H1 (cell line): ENCODE data around the gene ALG2. TPM values are rescaled to one million over a fixed set of nuclear protein-coding genes. Genes with fewer than 3 reads are reported as not detected.

ENCODE experiments used
- CBX5 ChIP-seq: fragments of 300-800, 300-1000 bp; sonication (generic); IDR thresholded peaks from 2 replicates; pipeline ENCODE4 v1.7.1; 2016; ENCODE audit warnings: antibody characterized with exemption, low read length, low read depth
- SAP30 ChIP-seq: fragments of 300-600 bp; sonication (generic); IDR thresholded peaks from 2 replicates; pipeline ENCODE4 v1.7.1; 2012; ENCODE audit warnings: low read length, moderate library complexity, mild to moderate bottlenecking, inconsistent platforms; ENCODE audit not compliant: insufficient read depth, insufficient replicate concordance
- polyA plus RNA-seq, 7 experiments: library from polyadenylated mRNA; depleted of rRNA in 3 of 7; stranded (reverse) in 5 of 7; unstranded in 2 of 7; fragments of >200 nt in 5 of 7; fragments of 200-250 nt in 2 of 7; gene quantifications; 1 replicate in 5 of 7; 2 replicates in 1 of 7; 4 replicates in 1 of 7; pipeline versions ENCODE4 v1.2.1 to v1.2.3, GENCODE V29; 2011 to 2013; ENCODE audit warnings: missing spikeins in 2 of 7, mixed read lengths in 2 of 7
- total RNA-seq: library from RNA; stranded (reverse); fragmentation: NEBNext Ultra II Directional; extraction: Animal tissue kit (Norgen Biotek cat#: 25700); gene quantifications from 2 replicates; pipeline ENCODE4 v1.2.1, GENCODE V29; 2021
- TF ChIP-seq, protein P1 (sequence below): fragments of 300-600 bp; sonication (generic); IDR thresholded peaks from 2 replicates; pipeline ENCODE4 v1.7.1; 2012; ENCODE audit warnings: low read length, moderate library complexity, mild to moderate bottlenecking, inconsistent platforms; ENCODE audit not compliant: insufficient replicate concordance

Gene ALG2
- total and polyA plus RNA-seq, 2 of the 8 experiments (the other 6 are each of a cell fraction or from before 2014, with no cell fraction given), result 27.1 to 30.7 TPM

DNA sequence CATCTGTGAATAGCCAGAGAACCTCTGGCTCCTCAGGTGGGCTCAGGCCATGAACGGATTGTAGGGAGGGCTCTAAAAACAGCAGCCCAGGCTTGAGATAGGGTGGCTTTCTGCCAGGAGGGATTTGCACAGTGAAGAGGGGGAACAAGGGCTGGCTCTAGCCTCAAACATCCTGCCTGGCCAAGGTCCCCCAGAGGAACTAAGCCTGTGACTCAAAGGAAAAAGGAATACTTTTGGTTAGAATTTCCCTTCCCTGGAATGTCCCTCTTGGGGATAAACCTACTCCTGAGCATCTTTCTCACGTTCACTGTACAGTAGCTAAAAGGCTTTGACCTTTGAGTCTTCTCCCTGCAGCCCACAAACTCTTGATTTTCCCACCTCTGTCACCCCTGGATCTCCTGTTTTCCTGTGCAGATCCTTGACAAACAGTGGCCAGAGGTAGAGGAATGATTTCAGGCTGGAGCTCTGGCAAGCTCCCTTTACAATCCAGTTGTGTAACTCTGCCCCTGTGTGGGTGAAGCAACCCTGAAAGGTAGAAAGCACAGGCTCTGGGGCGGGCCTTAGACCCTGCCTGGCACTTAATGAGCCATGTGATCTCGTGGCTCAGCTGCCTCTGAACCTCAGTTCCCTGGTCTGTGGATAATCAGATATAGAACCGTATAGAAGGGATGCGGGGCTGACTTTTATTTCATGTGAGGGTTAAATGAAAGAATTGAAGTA lies 17.8 kb upstream of the ALG2 start (continued):
- TF ChIP-seq, protein P1, sequence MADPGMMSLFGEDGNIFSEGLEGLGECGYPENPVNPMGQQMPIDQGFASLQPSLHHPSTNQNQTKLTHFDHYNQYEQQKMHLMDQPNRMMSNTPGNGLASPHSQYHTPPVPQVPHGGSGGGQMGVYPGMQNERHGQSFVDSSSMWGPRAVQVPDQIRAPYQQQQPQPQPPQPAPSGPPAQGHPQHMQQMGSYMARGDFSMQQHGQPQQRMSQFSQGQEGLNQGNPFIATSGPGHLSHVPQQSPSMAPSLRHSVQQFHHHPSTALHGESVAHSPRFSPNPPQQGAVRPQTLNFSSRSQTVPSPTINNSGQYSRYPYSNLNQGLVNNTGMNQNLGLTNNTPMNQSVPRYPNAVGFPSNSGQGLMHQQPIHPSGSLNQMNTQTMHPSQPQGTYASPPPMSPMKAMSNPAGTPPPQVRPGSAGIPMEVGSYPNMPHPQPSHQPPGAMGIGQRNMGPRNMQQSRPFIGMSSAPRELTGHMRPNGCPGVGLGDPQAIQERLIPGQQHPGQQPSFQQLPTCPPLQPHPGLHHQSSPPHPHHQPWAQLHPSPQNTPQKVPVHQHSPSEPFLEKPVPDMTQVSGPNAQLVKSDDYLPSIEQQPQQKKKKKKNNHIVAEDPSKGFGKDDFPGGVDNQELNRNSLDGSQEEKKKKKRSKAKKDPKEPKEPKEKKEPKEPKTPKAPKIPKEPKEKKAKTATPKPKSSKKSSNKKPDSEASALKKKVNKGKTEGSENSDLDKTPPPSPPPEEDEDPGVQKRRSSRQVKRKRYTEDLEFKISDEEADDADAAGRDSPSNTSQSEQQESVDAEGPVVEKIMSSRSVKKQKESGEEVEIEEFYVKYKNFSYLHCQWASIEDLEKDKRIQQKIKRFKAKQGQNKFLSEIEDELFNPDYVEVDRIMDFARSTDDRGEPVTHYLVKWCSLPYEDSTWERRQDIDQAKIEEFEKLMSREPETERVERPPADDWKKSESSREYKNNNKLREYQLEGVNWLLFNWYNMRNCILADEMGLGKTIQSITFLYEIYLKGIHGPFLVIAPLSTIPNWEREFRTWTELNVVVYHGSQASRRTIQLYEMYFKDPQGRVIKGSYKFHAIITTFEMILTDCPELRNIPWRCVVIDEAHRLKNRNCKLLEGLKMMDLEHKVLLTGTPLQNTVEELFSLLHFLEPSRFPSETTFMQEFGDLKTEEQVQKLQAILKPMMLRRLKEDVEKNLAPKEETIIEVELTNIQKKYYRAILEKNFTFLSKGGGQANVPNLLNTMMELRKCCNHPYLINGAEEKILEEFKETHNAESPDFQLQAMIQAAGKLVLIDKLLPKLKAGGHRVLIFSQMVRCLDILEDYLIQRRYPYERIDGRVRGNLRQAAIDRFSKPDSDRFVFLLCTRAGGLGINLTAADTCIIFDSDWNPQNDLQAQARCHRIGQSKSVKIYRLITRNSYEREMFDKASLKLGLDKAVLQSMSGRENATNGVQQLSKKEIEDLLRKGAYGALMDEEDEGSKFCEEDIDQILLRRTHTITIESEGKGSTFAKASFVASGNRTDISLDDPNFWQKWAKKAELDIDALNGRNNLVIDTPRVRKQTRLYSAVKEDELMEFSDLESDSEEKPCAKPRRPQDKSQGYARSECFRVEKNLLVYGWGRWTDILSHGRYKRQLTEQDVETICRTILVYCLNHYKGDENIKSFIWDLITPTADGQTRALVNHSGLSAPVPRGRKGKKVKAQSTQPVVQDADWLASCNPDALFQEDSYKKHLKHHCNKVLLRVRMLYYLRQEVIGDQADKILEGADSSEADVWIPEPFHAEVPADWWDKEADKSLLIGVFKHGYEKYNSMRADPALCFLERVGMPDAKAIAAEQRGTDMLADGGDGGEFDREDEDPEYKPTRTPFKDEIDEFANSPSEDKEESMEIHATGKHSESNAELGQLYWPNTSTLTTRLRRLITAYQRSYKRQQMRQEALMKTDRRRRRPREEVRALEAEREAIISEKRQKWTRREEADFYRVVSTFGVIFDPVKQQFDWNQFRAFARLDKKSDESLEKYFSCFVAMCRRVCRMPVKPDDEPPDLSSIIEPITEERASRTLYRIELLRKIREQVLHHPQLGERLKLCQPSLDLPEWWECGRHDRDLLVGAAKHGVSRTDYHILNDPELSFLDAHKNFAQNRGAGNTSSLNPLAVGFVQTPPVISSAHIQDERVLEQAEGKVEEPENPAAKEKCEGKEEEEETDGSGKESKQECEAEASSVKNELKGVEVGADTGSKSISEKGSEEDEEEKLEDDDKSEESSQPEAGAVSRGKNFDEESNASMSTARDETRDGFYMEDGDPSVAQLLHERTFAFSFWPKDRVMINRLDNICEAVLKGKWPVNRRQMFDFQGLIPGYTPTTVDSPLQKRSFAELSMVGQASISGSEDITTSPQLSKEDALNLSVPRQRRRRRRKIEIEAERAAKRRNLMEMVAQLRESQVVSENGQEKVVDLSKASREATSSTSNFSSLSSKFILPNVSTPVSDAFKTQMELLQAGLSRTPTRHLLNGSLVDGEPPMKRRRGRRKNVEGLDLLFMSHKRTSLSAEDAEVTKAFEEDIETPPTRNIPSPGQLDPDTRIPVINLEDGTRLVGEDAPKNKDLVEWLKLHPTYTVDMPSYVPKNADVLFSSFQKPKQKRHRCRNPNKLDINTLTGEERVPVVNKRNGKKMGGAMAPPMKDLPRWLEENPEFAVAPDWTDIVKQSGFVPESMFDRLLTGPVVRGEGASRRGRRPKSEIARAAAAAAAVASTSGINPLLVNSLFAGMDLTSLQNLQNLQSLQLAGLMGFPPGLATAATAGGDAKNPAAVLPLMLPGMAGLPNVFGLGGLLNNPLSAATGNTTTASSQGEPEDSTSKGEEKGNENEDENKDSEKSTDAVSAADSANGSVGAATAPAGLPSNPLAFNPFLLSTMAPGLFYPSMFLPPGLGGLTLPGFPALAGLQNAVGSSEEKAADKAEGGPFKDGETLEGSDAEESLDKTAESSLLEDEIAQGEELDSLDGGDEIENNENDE, result no peak
- TF ChIP-seq CBX5, result no peak
- no peak for TF ChIP-seq SAP30
